Ishikawa (cell line): ENCODE measurements around the gene IL2RA.

Source experiments
- CEBPB ChIP-seq: IDR thresholded peaks from 2 replicates; pipeline ENCODE4 v1.6.1; 2012
- CREB1 ChIP-seq: IDR thresholded peaks from 2 replicates; pipeline ENCODE4 v1.6.1; 2012; ENCODE audit warnings: low read depth
- EGR1 ChIP-seq: IDR thresholded peaks from 2 replicates; pipeline ENCODE4 v1.6.1; 2012
- EP300 ChIP-seq: IDR thresholded peaks from 2 replicates; pipeline ENCODE4 v1.6.1; 2012; ENCODE audit warnings: borderline replicate concordance
- FOXM1 ChIP-seq: IDR thresholded peaks from 2 replicates; pipeline ENCODE4 v1.6.1; 2012; ENCODE audit warnings: low read depth, borderline replicate concordance
- NFIC ChIP-seq: IDR thresholded peaks from 2 replicates; pipeline ENCODE4 v1.6.1; 2012
- RAD21 ChIP-seq: IDR thresholded peaks from 2 replicates; pipeline ENCODE4 v1.6.1; 2012; ENCODE audit warnings: low read depth
- TAF1 ChIP-seq: IDR thresholded peaks from 2 replicates; pipeline ENCODE4 v1.6.1; 2012; ENCODE audit warnings: low read depth, mild to moderate bottlenecking
- TCF12 ChIP-seq: IDR thresholded peaks from 2 replicates; pipeline ENCODE4 v1.6.1; 2012; ENCODE audit warnings: low read depth
- TEAD4 ChIP-seq: IDR thresholded peaks from 2 replicates; pipeline ENCODE4 v1.6.1; 2012
- USF1 ChIP-seq: IDR thresholded peaks from 2 replicates; pipeline ENCODE4 v1.6.1; 2012
- YY1 ChIP-seq: IDR thresholded peaks from 2 replicates; pipeline ENCODE4 v1.6.1; 2012; ENCODE audit warnings: low read depth
- ZBTB7A ChIP-seq: IDR thresholded peaks from 2 replicates; pipeline ENCODE4 v1.6.1; 2012; ENCODE audit warnings: low read depth
- TF ChIP-seq, protein P1 (sequence below): IDR thresholded peaks from 2 replicates; pipeline ENCODE4 v1.6.1; 2012
- TF ChIP-seq, protein P2 (sequence below): IDR thresholded peaks from 2 replicates; pipeline ENCODE4 v1.6.1; 2012; ENCODE audit warnings: low read depth, mild to moderate bottlenecking

The IL2RA gene

GRCh38 chr10:5965266-5965665 lies 96.9 kb downstream of the IL2RA start:
- no peak for TF ChIP-seq TEAD4
- no peak for TF ChIP-seq TAF1
- no peak for TF ChIP-seq RAD21
- TF ChIP-seq CREB1: no peak
- TF ChIP-seq, protein P1, sequence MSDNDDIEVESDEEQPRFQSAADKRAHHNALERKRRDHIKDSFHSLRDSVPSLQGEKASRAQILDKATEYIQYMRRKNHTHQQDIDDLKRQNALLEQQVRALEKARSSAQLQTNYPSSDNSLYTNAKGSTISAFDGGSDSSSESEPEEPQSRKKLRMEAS: no peak
- no peak for TF ChIP-seq YY1
- TF ChIP-seq CEBPB: no peak
- TF ChIP-seq EGR1: no peak
- TF ChIP-seq EP300: no peak
- TF ChIP-seq FOXM1: no peak
- TF ChIP-seq, protein P2, sequence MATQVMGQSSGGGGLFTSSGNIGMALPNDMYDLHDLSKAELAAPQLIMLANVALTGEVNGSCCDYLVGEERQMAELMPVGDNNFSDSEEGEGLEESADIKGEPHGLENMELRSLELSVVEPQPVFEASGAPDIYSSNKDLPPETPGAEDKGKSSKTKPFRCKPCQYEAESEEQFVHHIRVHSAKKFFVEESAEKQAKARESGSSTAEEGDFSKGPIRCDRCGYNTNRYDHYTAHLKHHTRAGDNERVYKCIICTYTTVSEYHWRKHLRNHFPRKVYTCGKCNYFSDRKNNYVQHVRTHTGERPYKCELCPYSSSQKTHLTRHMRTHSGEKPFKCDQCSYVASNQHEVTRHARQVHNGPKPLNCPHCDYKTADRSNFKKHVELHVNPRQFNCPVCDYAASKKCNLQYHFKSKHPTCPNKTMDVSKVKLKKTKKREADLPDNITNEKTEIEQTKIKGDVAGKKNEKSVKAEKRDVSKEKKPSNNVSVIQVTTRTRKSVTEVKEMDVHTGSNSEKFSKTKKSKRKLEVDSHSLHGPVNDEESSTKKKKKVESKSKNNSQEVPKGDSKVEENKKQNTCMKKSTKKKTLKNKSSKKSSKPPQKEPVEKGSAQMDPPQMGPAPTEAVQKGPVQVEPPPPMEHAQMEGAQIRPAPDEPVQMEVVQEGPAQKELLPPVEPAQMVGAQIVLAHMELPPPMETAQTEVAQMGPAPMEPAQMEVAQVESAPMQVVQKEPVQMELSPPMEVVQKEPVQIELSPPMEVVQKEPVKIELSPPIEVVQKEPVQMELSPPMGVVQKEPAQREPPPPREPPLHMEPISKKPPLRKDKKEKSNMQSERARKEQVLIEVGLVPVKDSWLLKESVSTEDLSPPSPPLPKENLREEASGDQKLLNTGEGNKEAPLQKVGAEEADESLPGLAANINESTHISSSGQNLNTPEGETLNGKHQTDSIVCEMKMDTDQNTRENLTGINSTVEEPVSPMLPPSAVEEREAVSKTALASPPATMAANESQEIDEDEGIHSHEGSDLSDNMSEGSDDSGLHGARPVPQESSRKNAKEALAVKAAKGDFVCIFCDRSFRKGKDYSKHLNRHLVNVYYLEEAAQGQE: no peak
- no peak for TF ChIP-seq ZBTB7A
- TF ChIP-seq NFIC: no peak
- TF ChIP-seq TCF12: no peak
- no peak for TF ChIP-seq USF1

DNA sequence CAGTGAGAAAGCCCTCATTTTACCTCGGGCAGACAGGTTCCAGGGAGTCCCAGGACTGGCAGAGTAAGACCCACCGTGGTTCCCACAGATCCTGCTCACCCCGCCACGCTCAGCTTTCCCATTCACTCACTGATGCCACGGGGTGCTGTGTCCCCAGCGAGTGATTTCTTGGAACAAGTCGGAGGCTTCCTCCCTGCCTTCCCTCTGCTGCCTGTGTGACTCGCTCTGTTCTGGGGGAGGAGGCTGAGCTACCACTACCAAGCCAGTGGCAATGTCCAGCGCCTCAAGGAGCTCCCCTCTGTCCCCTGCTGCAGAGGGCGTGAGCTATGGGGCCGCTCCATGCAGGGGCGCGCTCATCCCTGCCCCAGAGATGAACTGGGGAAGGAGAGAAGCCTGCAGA lies 97.4 kb downstream of the IL2RA start:
- TF ChIP-seq RAD21 (no peak), TCF12 (no peak), EP300 (no peak), USF1 (no peak), CEBPB (no peak), FOXM1 (no peak), NFIC (no peak), YY1 (no peak), CREB1 (no peak), ZBTB7A (no peak)
- TF ChIP-seq, protein P1: no peak

DNA sequence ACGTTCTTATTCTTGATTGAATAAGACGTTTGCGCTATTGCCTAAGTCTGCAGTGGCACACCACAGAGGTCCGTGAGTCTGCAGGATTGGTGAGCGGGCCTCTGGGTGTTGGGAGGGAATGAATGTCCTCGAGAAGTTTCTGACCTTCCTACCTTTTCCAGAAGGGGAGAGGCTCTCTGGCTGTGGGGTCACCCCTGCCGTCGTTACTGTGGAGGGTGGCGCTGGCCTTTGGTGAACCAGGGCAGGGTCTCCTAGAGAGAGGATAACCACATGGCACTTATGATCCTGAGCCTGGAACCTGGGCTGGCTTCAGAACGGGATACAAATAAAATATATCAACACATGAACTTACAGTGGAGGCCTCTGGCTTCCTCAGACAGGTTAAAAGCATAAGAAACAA lies 98.6 kb downstream of the IL2RA start:
- TF ChIP-seq, protein P2: no peak
- no peak for TF ChIP-seq EGR1
- no peak for TF ChIP-seq YY1
- TF ChIP-seq CREB1: no peak
- no peak for TF ChIP-seq TAF1
- no peak for TF ChIP-seq USF1
- no peak for TF ChIP-seq ZBTB7A
- no peak for TF ChIP-seq EP300
- TF ChIP-seq TCF12: no peak

DNA sequence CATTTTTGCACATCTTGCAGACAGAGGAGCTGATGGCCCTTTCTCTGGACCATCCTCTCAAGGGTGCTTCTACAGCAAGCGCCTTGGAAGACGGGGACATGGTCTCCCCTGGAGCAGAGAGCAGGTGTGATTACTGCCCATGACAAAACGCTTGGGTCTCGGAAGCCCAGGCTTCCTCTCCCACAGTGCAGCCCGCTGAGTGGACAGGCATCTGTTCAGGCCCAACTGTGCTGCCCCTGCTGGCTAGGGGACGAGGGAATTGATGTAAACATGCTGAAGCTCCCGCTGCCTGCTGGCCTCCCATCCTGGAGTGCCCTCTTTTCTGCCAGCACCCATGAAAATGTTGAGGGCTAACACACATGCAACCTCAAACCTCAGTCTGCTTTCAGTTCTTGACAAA lies 99.1 kb downstream of the IL2RA start:
- TF ChIP-seq NFIC: no peak
- TF ChIP-seq TEAD4: no peak
- TF ChIP-seq, protein P2: no peak
- no peak for TF ChIP-seq YY1
- TF ChIP-seq CREB1: no peak
- TF ChIP-seq CEBPB: no peak
- TF ChIP-seq EP300: no peak
- TF ChIP-seq FOXM1: no peak
- TF ChIP-seq USF1: no peak
- TF ChIP-seq EGR1: no peak
- no peak for TF ChIP-seq TCF12
- no peak for TF ChIP-seq TAF1
